Osteoblast (primary cell): ENCODE data around the gene FARP1. TPM values are rescaled to one million over a fixed set of nuclear protein-coding genes. Genes with fewer than 3 reads are reported as not detected.
A peak's percentile ranks its signal among the peaks of the same experiment; 100 is the strongest.

Experiments used
- DNase-seq: peaks from one replicate; pipeline ENCODE4 v3.0.0; 2011; ENCODE audit warnings: low spot score, mixed read lengths; ENCODE audit not compliant: insufficient read length; ENCODE audit errors: missing footprints
- H2AFZ ChIP-seq: 2 replicates; pipeline ENCODE4 v1.6.0; 2011; ENCODE audit warnings: mild to moderate bottlenecking, low read length
- H3K27ac ChIP-seq: 2 replicates; pipeline ENCODE4 v1.5.1; 2011; ENCODE audit warnings: mild to moderate bottlenecking, low read depth, low read length, moderate library complexity
- H3K27me3 ChIP-seq: 2 replicates; pipeline ENCODE4 v1.6.0; 2012; ENCODE audit warnings: mild to moderate bottlenecking, control low read depth, inconsistent platforms, low read length, moderate library complexity; ENCODE audit not compliant: insufficient read depth
- H3K36me3 ChIP-seq: 2 replicates; pipeline ENCODE4 v1.5.1; 2011; ENCODE audit warnings: mild to moderate bottlenecking, low read length, control low read depth, moderate library complexity; ENCODE audit not compliant: insufficient read depth
- H3K4me1 ChIP-seq: 2 replicates; pipeline ENCODE4 v1.5.1; 2011; ENCODE audit warnings: mild to moderate bottlenecking, low read length, control low read depth, moderate library complexity; ENCODE audit not compliant: insufficient read depth
- H3K4me2 ChIP-seq: 2 replicates; pipeline ENCODE4 v1.6.0; 2011; ENCODE audit warnings: mild to moderate bottlenecking, low read length; ENCODE audit not compliant: insufficient read depth
- H3K4me3 ChIP-seq: fragments of 200-600 bp; sonication (generic); 3 replicates; pipeline ENCODE4 v1.5.1; 2012; ENCODE audit warnings: mild to moderate bottlenecking, low read length, inconsistent platforms; ENCODE audit not compliant: insufficient read depth
- H3K79me2 ChIP-seq: 2 replicates; pipeline ENCODE4 v1.6.0; 2012; ENCODE audit warnings: mild to moderate bottlenecking, low read length, control low read depth, inconsistent platforms; ENCODE audit not compliant: insufficient read depth
- H3K9me3 ChIP-seq: 2 replicates; pipeline ENCODE4 v1.5.1; 2011; ENCODE audit warnings: low read depth, low read length, control low read depth
- H4K20me1 ChIP-seq: 2 replicates; pipeline ENCODE4 v1.6.0; 2012; ENCODE audit warnings: mild to moderate bottlenecking, low read length, control low read depth; ENCODE audit not compliant: insufficient read depth
- total RNA-seq: library from RNA; depleted of rRNA; stranded (reverse); fragments of >200 nt; gene quantifications from 2 replicates; pipeline ENCODE4 v1.2.3, GENCODE V29; 2012
- TF ChIP-seq, protein P1 (sequence below): IDR thresholded peaks from 2 replicates; pipeline ENCODE4 v1.5.1; 2011; ENCODE audit warnings: mild to moderate bottlenecking, low read depth, low read length, moderate library complexity; ENCODE audit errors: extremely low read depth

Gene FARP1
- total RNA-seq, 1 donor: 36.2 TPM

- Histone ChIP-seq H3K36me3 (peaks cover 48% of the 10 kb centered on the region), H3K9me3 (no peaks in the 10 kb centered on the region), H4K20me1 (no peaks in the 10 kb centered on the region), H3K4me3 (no peak overlapping the region), H3K4me2 (no peak overlapping the region), H3K4me1 (peaks cover 5% of the 10 kb centered on the region), H2AFZ (no peak overlapping the region), H3K27ac (no peak overlapping the region), H3K27me3 (no peaks in the 10 kb centered on the region), H3K79me2 (no peaks in the 10 kb centered on the region)
- peak; percentile 52 for DNase-seq
- TF ChIP-seq, protein P1, sequence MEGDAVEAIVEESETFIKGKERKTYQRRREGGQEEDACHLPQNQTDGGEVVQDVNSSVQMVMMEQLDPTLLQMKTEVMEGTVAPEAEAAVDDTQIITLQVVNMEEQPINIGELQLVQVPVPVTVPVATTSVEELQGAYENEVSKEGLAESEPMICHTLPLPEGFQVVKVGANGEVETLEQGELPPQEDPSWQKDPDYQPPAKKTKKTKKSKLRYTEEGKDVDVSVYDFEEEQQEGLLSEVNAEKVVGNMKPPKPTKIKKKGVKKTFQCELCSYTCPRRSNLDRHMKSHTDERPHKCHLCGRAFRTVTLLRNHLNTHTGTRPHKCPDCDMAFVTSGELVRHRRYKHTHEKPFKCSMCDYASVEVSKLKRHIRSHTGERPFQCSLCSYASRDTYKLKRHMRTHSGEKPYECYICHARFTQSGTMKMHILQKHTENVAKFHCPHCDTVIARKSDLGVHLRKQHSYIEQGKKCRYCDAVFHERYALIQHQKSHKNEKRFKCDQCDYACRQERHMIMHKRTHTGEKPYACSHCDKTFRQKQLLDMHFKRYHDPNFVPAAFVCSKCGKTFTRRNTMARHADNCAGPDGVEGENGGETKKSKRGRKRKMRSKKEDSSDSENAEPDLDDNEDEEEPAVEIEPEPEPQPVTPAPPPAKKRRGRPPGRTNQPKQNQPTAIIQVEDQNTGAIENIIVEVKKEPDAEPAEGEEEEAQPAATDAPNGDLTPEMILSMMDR: no peak
Measured at GRCh38 chr13:98439126-98439828, 296.4 kb downstream of the FARP1 start.

DNA sequence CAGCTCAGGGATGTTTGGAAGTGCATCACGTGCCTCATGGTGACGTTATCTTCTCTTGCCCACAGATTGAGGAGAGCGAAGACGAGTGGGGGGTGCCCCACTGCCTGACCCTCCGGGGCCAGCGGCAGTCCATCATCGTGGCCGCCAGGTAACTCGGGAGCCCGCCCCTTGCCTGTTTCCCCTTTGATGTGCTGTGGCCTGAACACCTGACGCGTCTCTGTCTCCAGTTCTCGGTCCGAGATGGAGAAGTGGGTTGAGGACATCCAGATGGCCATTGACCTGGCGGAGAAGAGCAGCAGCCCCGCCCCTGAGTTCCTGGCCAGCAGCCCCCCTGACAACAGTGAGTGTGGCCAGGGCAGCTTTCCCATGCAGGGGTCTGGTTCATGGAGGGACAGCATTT lies 297.0 kb downstream of the FARP1 start:
- no peaks in the 10 kb centered on the region for H3K27me3 ChIP-seq
- H3K4me3 ChIP-seq: no peak overlapping the region
- peaks cover 49% of the 10 kb centered on the region for H3K36me3 ChIP-seq
- H3K79me2 ChIP-seq: no peaks in the 10 kb centered on the region
- H3K4me1 ChIP-seq: peaks cover 5% of the 10 kb centered on the region
- H4K20me1 ChIP-seq: no peaks in the 10 kb centered on the region
- no peak overlapping the region for H3K4me2 ChIP-seq
- TF ChIP-seq, protein P1: no peak
- no peak overlapping the region for H3K27ac ChIP-seq
- DNase-seq: peak; percentile 29
- H2AFZ ChIP-seq: no peak overlapping the region
- H3K9me3 ChIP-seq: no peaks in the 10 kb centered on the region

DNA sequence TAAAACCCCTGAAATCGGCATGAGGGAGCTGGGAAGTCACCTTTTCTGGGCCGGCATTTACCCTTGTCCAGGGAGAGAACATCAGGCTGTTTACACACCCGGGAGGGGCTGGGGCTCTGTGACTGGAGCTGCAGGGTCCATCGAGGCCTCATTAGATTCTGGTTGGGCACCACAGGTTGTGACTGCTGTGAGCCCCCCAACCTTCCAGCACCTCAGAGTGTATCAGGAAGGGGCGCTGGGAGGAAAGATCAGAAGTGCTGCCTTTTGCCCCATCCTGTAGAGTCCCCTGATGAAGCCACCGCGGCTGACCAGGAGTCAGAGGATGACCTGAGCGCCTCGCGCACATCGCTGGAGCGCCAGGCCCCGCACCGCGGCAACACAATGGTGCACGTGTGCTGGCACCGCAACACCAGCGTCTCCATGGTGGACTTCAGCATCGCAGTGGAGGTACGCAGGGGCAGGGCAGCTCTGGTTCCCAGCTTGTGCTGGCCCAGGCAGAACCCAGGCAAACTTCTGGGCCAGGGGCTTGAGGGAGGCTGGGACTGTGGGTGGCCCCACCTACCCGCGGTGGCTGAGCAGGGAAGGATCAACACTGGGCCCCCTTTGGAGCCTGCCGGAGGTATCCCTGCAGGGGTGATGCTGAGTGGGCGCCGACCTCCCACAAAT lies 297.6 kb downstream of the FARP1 start:
- no peak overlapping the region for H3K4me3 ChIP-seq
- no peaks in the 10 kb centered on the region for H4K20me1 ChIP-seq
- DNase-seq: peak; percentile 72
- H3K4me1 ChIP-seq: peaks cover 6% of the 10 kb centered on the region
- H2AFZ ChIP-seq: no peak overlapping the region
- no peak overlapping the region for H3K4me2 ChIP-seq
- no peaks in the 10 kb centered on the region for H3K79me2 ChIP-seq
- TF ChIP-seq, protein P1: no peak
- H3K36me3 ChIP-seq: peaks cover 43% of the 10 kb centered on the region
- H3K27me3 ChIP-seq: no peaks in the 10 kb centered on the region
- H3K27ac ChIP-seq: no peak overlapping the region
- H3K9me3 ChIP-seq: no peaks in the 10 kb centered on the region

DNA sequence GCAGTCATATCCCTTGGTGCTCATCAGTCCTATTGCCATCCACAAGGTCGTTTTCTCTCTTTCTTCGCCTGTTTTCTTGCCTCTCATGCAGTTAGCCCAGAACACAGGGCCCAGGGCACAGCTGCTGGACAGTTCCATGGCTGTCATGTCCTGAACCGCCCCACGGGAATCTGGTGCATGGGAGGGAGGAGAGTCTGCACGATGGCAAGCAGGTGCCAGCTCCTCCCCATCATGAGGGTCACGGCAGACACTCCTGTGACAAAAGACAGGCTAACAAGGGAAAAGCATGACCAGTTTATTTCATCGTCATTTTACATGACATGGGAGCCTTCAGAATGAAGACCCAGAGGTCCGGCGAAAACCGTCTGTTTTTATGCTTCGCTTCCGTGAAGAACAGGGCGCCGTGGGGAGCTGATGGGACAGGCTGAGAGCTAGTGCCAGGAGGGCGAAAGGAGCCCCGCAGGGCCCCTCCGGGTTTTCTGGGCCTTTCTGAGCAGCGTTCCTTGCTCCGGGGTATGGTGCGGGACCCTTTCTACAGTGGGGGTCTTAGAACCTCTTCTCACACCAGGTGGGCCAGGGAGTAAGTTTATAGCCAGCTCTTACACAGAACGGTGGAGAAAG lies 298.3 kb downstream of the FARP1 start:
- H3K4me2 ChIP-seq: no peak overlapping the region
- H3K4me1 ChIP-seq: peaks cover 8% of the 10 kb centered on the region
- no peak overlapping the region for H3K27ac ChIP-seq
- no peaks in the 10 kb centered on the region for H3K79me2 ChIP-seq
- peak; percentile 79 for DNase-seq
- peaks cover 39% of the 10 kb centered on the region for H3K36me3 ChIP-seq
- H3K9me3 ChIP-seq: no peaks in the 10 kb centered on the region
- TF ChIP-seq, protein P1: no peak
- no peak overlapping the region for H2AFZ ChIP-seq
- H4K20me1 ChIP-seq: no peaks in the 10 kb centered on the region
- no peak overlapping the region for H3K4me3 ChIP-seq
- no peaks in the 10 kb centered on the region for H3K27me3 ChIP-seq
